ENCODE results near the gene LARP4B. TPM values are rescaled to one million over a fixed set of nuclear protein-coding genes. Genes with fewer than 3 reads are reported as not detected.

Gene LARP4B
- polyA plus RNA-seq, 4 donors = 12.4 to 52.6 (median 21.2) TPM

- H3K27ac ChIP-seq (ENCODE audit: low read depth in 1 of 3, low read length in 2 of 3) = no peak overlapping the region
- H3K36me3 ChIP-seq (ENCODE audit: control insufficient read depth in 3 of 3, insufficient read depth in 2 of 3, low read depth in 1 of 3, low read length in 3 of 3) = peaks cover 0 to 29% (median 0%) of the 10 kb centered on the region in 3 donors
- peaks cover 0 to 10% (median 2%) of the 10 kb centered on the region in 3 donors for H3K4me1 ChIP-seq (ENCODE audit: control insufficient read depth in 3 of 3, insufficient read depth in 2 of 3, low read depth in 1 of 3, low read length in 2 of 3)
- DNase-seq (no peak), FAIRE-seq (no peak)
- no peaks in the 10 kb centered on the region for H3K9me3 ChIP-seq (ENCODE audit: control insufficient read depth in 2 of 2, insufficient read depth in 1 of 2, low read depth in 1 of 2, low read length in 1 of 2)
- 45 to 49% (median 48%) methylated on average over 2 of the region's 2 CpGs for WGBS, 3 donors
- H3K4me3 ChIP-seq (ENCODE audit: low read depth in 1 of 3, low read length in 3 of 3) = no peak overlapping the region
- H3K27me3 ChIP-seq (ENCODE audit: control insufficient read depth in 3 of 3, insufficient read depth in 3 of 3, low read length in 3 of 3) = no peaks in the 10 kb centered on the region
These were observed 4.4 kb downstream of the LARP4B start for GRCh38 chr10:927131-927530.

GRCh38 chr10:926075-926698 is 5.3 kb downstream of the LARP4B start:
- Histone ChIP-seq H3K27ac (ENCODE audit: low read depth in 1 of 3, low read length in 2 of 3) (no peak overlapping the region), H3K9me3 (ENCODE audit: control insufficient read depth in 2 of 2, insufficient read depth in 1 of 2, low read depth in 1 of 2, low read length in 1 of 2) (no peaks in the 10 kb centered on the region), H3K4me3 (ENCODE audit: low read depth in 1 of 3, low read length in 3 of 3) (no peak overlapping the region), H3K4me1 (ENCODE audit: control insufficient read depth in 3 of 3, insufficient read depth in 2 of 3, low read depth in 1 of 3, low read length in 2 of 3) (peaks cover 0 to 10% (median 2%) of the 10 kb centered on the region in 3 donors), H3K36me3 (ENCODE audit: control insufficient read depth in 3 of 3, insufficient read depth in 2 of 3, low read depth in 1 of 3, low read length in 3 of 3) (peaks cover 0 to 32% (median 0%) of the 10 kb centered on the region in 3 donors), H3K27me3 (ENCODE audit: control insufficient read depth in 3 of 3, insufficient read depth in 3 of 3, low read length in 3 of 3) (no peaks in the 10 kb centered on the region)
- FAIRE-seq = no peak
- 26 to 56% (median 39%) methylated on average over 4 of the region's 4 CpGs for WGBS, 3 donors
- peak; percentile 22 to 64 for DNase-seq

GRCh38 chr10:924524-924859 is 7.0 kb downstream of the LARP4B start:
- Histone ChIP-seq H3K36me3 (ENCODE audit: control insufficient read depth in 3 of 3, insufficient read depth in 2 of 3, low read depth in 1 of 3, low read length in 3 of 3) (peaks cover 0 to 32% (median 0%) of the 10 kb centered on the region in 3 donors), H3K9me3 (ENCODE audit: control insufficient read depth in 2 of 2, insufficient read depth in 1 of 2, low read depth in 1 of 2, low read length in 1 of 2) (no peaks in the 10 kb centered on the region), H3K27me3 (ENCODE audit: control insufficient read depth in 3 of 3, insufficient read depth in 3 of 3, low read length in 3 of 3) (no peaks in the 10 kb centered on the region), H3K27ac (ENCODE audit: low read depth in 1 of 3, low read length in 2 of 3) (no peak overlapping the region), H3K4me3 (ENCODE audit: low read depth in 1 of 3, low read length in 3 of 3) (no peak overlapping the region), H3K4me1 (ENCODE audit: control insufficient read depth in 3 of 3, insufficient read depth in 2 of 3, low read depth in 1 of 3, low read length in 2 of 3) (peaks cover 2 to 5% (median 3%) of the 10 kb centered on the region in 3 donors)
- no peak for FAIRE-seq
- 90 to 95% (median 90%) methylated on average over 4 of the region's 4 CpGs for WGBS, 3 donors
- no peak for DNase-seq

GRCh38 chr10:923844-924523 is 7.5 kb downstream of the LARP4B start:
- no peak overlapping the region for H3K4me3 ChIP-seq (ENCODE audit: low read depth in 1 of 3, low read length in 3 of 3)
- WGBS, 3 donors = 81 to 82% (median 81%) methylated on average over 8 of the region's 8 CpGs
- FAIRE-seq = no peak
- DNase-seq = no peak
- H3K27me3 ChIP-seq (ENCODE audit: control insufficient read depth in 3 of 3, insufficient read depth in 3 of 3, low read length in 3 of 3) = no peaks in the 10 kb centered on the region
- H3K36me3 ChIP-seq (ENCODE audit: control insufficient read depth in 3 of 3, insufficient read depth in 2 of 3, low read depth in 1 of 3, low read length in 3 of 3) = peaks cover 0 to 32% (median 0%) of the 10 kb centered on the region in 3 donors
- H3K27ac ChIP-seq (ENCODE audit: low read depth in 1 of 3, low read length in 2 of 3) = no peak overlapping the region
- no peaks in the 10 kb centered on the region for H3K9me3 ChIP-seq (ENCODE audit: control insufficient read depth in 2 of 2, insufficient read depth in 1 of 2, low read depth in 1 of 2, low read length in 1 of 2)
- peaks cover under 1 to 3% (median 2%) of the 10 kb centered on the region in 3 donors for H3K4me1 ChIP-seq (ENCODE audit: control insufficient read depth in 3 of 3, insufficient read depth in 2 of 3, low read depth in 1 of 3, low read length in 2 of 3)

GRCh38 chr10:921471-922414 is 9.8 kb downstream of the LARP4B start:
- 84 to 89% (median 88%) methylated on average over 14 of the region's 14 CpGs for WGBS, 3 donors
- DNase-seq (no peak), FAIRE-seq (no peak)
- Histone ChIP-seq H3K27ac (ENCODE audit: low read depth in 1 of 3, low read length in 2 of 3) (no peak overlapping the region), H3K27me3 (ENCODE audit: control insufficient read depth in 3 of 3, insufficient read depth in 3 of 3, low read length in 3 of 3) (no peaks in the 10 kb centered on the region), H3K9me3 (ENCODE audit: control insufficient read depth in 2 of 2, insufficient read depth in 1 of 2, low read depth in 1 of 2, low read length in 1 of 2) (no peaks in the 10 kb centered on the region), H3K36me3 (ENCODE audit: control insufficient read depth in 3 of 3, insufficient read depth in 2 of 3, low read depth in 1 of 3, low read length in 3 of 3) (peaks cover 0 to 27% (median 0%) of the 10 kb centered on the region in 3 donors), H3K4me3 (ENCODE audit: low read depth in 1 of 3, low read length in 3 of 3) (no peak overlapping the region), H3K4me1 (ENCODE audit: control insufficient read depth in 3 of 3, insufficient read depth in 2 of 3, low read depth in 1 of 3, low read length in 2 of 3) (peaks cover 0 to 3% (median 2%) of the 10 kb centered on the region in 3 donors)

GRCh38 chr10:920450-920849 is 11.1 kb downstream of the LARP4B start:
- Histone ChIP-seq H3K36me3 (ENCODE audit: control insufficient read depth in 3 of 3, insufficient read depth in 2 of 3, low read depth in 1 of 3, low read length in 3 of 3) (peaks cover 0 to 19% (median 0%) of the 10 kb centered on the region in 3 donors), H3K27ac (ENCODE audit: low read depth in 1 of 3, low read length in 2 of 3) (no peak overlapping the region), H3K9me3 (ENCODE audit: control insufficient read depth in 2 of 2, insufficient read depth in 1 of 2, low read depth in 1 of 2, low read length in 1 of 2) (no peaks in the 10 kb centered on the region), H3K4me1 (ENCODE audit: control insufficient read depth in 3 of 3, insufficient read depth in 2 of 3, low read depth in 1 of 3, low read length in 2 of 3) (peaks cover 0 to 3% (median 0%) of the 10 kb centered on the region in 3 donors), H3K27me3 (ENCODE audit: control insufficient read depth in 3 of 3, insufficient read depth in 3 of 3, low read length in 3 of 3) (no peaks in the 10 kb centered on the region), H3K4me3 (ENCODE audit: low read depth in 1 of 3, low read length in 3 of 3) (no peak overlapping the region)
- no peak for DNase-seq
- 74 to 80% (median 76%) methylated on average over 3 of the region's 3 CpGs for WGBS, 3 donors
- no peak for FAIRE-seq

GRCh38 chr10:919481-919880 is 12.0 kb downstream of the LARP4B start:
- H3K36me3 ChIP-seq (ENCODE audit: control insufficient read depth in 3 of 3, insufficient read depth in 2 of 3, low read depth in 1 of 3, low read length in 3 of 3) = peaks cover 0 to 19% (median 2%) of the 10 kb centered on the region in 3 donors
- FAIRE-seq (no peak), DNase-seq (no peak)
- H3K4me3 ChIP-seq (ENCODE audit: low read depth in 1 of 3, low read length in 3 of 3) = no peak overlapping the region
- H3K27ac ChIP-seq (ENCODE audit: low read depth in 1 of 3, low read length in 2 of 3) = no peak overlapping the region
- WGBS, 3 donors = 73 to 86% (median 73%) methylated on average over 3 of the region's 3 CpGs
- H3K27me3 ChIP-seq (ENCODE audit: control insufficient read depth in 3 of 3, insufficient read depth in 3 of 3, low read length in 3 of 3) = no peaks in the 10 kb centered on the region
- no peaks in the 10 kb centered on the region for H3K9me3 ChIP-seq (ENCODE audit: control insufficient read depth in 2 of 2, insufficient read depth in 1 of 2, low read depth in 1 of 2, low read length in 1 of 2)
- peaks cover 0 to 3% (median 0%) of the 10 kb centered on the region in 3 donors for H3K4me1 ChIP-seq (ENCODE audit: control insufficient read depth in 3 of 3, insufficient read depth in 2 of 3, low read depth in 1 of 3, low read length in 2 of 3)

- H3K9me3 ChIP-seq (ENCODE audit: control insufficient read depth in 2 of 2, insufficient read depth in 1 of 2, low read depth in 1 of 2, low read length in 1 of 2) = no peaks in the 10 kb centered on the region
- 90 to 95% (median 91%) methylated on average over 3 of the region's 3 CpGs for WGBS, 3 donors
These were observed 13.5 kb downstream of the LARP4B start for GRCh38 chr10:917999-918398.

More at GRCh38 chr10:917999-918398, 13.5 kb downstream of the LARP4B start:
- DNase-seq = no peak
- no peak overlapping the region for H3K4me3 ChIP-seq (ENCODE audit: low read depth in 1 of 3, low read length in 3 of 3)
- H3K27ac ChIP-seq (ENCODE audit: low read depth in 1 of 3, low read length in 2 of 3) = no peak overlapping the region
- peaks cover 0 to 18% (median 2%) of the 10 kb centered on the region in 3 donors for H3K36me3 ChIP-seq (ENCODE audit: control insufficient read depth in 3 of 3, insufficient read depth in 2 of 3, low read depth in 1 of 3, low read length in 3 of 3)
- H3K4me1 ChIP-seq (ENCODE audit: control insufficient read depth in 3 of 3, insufficient read depth in 2 of 3, low read depth in 1 of 3, low read length in 2 of 3) = peaks cover 0 to 3% (median 0%) of the 10 kb centered on the region in 3 donors
- H3K27me3 ChIP-seq (ENCODE audit: control insufficient read depth in 3 of 3, insufficient read depth in 3 of 3, low read length in 3 of 3) = no peaks in the 10 kb centered on the region
- no peak for FAIRE-seq
